HEK293 (cell line): Measurements from ENCODE around the gene TLE2.

ENCODE experiments used
- SALL2 ChIP-seq: fragments of 450-650 bp; formaldehyde crosslinking; IDR thresholded peaks from 2 replicates; pipeline ENCODE4 v1.5.0; 2017; ENCODE audit warnings: missing biosample characterization, mild to moderate bottlenecking, missing genetic modification characterization, borderline replicate concordance
- ZBTB8A ChIP-seq: fragments of 450-650 bp; formaldehyde crosslinking; IDR thresholded peaks from 2 replicates; pipeline ENCODE4 v1.5.1; 2016; ENCODE audit warnings: missing biosample characterization, missing genetic modification characterization
- ZFP3 ChIP-seq: fragments of 450-650 bp; formaldehyde crosslinking; IDR thresholded peaks from 2 replicates; pipeline ENCODE4 v1.5.1; 2016; ENCODE audit warnings: low read depth, missing biosample characterization, missing genetic modification characterization
- ZNF175 ChIP-seq: fragments of 450-650 bp; formaldehyde crosslinking; IDR thresholded peaks from 2 replicates; pipeline ENCODE4 v1.5.1; 2016; ENCODE audit warnings: missing biosample characterization, missing genetic modification characterization
- ZNF184 ChIP-seq: fragments of 450-650 bp; IDR thresholded peaks from 2 replicates; pipeline ENCODE4 v1.5.1; 2018; ENCODE audit warnings: missing biosample characterization, mild to moderate bottlenecking, missing genetic modification characterization
- ZNF792 ChIP-seq: fragments of 450-650 bp; formaldehyde crosslinking; IDR thresholded peaks from 2 replicates; pipeline ENCODE4 v1.5.1; 2016; ENCODE audit warnings: missing biosample characterization, missing genetic modification characterization
- ZSCAN16 ChIP-seq: fragments of 450-650 bp; formaldehyde crosslinking; IDR thresholded peaks from 2 replicates; pipeline ENCODE4 v1.5.1; 2016; ENCODE audit warnings: missing biosample characterization, missing genetic modification characterization
- TF ChIP-seq, protein P1 (sequence below): fragments of 450-650 bp; formaldehyde crosslinking; IDR thresholded peaks from 2 replicates; pipeline ENCODE4 v1.5.1; 2017; ENCODE audit warnings: missing biosample characterization, missing genetic modification characterization
- TF ChIP-seq, protein P2 (sequence below): fragments of 450-650 bp; formaldehyde crosslinking; IDR thresholded peaks from 2 replicates; pipeline ENCODE4 v1.5.1; 2016; ENCODE audit warnings: missing biosample characterization, missing genetic modification characterization
- TF ChIP-seq, protein P3 (sequence below): fragments of 450-650 bp; formaldehyde crosslinking; IDR thresholded peaks from 2 replicates; pipeline ENCODE4 v1.5.1; 2016; ENCODE audit warnings: missing biosample characterization, missing genetic modification characterization
- TF ChIP-seq, protein P4 (sequence below): fragments of 450-650 bp; formaldehyde crosslinking; IDR thresholded peaks from 2 replicates; pipeline ENCODE4 v1.5.1; 2016; ENCODE audit warnings: missing biosample characterization, missing genetic modification characterization
- TF ChIP-seq, protein P5 (sequence below): fragments of 450-650 bp; formaldehyde crosslinking; IDR thresholded peaks from 2 replicates; pipeline ENCODE4 v1.5.1; 2016; ENCODE audit warnings: missing biosample characterization, missing genetic modification characterization

DNA sequence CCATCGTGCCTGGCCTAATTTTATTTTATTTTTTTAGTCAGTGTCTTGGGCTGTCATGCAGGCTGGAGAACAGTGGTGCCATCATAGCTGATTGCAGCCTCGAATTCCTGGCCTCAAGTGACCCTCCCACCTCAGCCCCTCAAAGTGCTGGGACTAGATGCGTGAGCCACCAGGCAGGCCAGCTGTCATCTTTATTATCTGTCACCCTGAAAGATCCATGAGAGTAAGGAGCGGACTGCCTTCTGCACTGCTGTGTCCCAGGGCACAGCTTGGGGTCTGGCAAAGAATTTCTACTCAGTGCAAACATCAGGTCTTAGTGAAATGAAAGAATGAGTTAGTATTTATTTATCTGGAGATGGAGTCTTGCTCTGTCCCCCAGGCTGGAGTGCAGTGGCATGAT, 42.7 kb upstream of the TLE2 start:
- TF ChIP-seq, protein P1, sequence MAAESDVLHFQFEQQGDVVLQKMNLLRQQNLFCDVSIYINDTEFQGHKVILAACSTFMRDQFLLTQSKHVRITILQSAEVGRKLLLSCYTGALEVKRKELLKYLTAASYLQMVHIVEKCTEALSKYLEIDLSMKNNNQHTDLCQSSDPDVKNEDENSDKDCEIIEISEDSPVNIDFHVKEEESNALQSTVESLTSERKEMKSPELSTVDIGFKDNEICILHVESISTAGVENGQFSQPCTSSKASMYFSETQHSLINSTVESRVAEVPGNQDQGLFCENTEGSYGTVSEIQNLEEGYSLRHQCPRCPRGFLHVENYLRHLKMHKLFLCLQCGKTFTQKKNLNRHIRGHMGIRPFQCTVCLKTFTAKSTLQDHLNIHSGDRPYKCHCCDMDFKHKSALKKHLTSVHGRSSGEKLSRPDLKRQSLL (tag by site-specific recombination) = no peak
- TF ChIP-seq ZNF184 (no peak), ZBTB8A (tag by site-specific recombination) (no peak), ZSCAN16 (tag by site-specific recombination) (no peak), ZFP3 (tag by site-specific recombination) (no peak), ZNF175 (tag by site-specific recombination) (no peak), ZNF792 (tag by site-specific recombination) (no peak), SALL2 (tag by site-specific recombination) (no peak)
- TF ChIP-seq, protein P2, sequence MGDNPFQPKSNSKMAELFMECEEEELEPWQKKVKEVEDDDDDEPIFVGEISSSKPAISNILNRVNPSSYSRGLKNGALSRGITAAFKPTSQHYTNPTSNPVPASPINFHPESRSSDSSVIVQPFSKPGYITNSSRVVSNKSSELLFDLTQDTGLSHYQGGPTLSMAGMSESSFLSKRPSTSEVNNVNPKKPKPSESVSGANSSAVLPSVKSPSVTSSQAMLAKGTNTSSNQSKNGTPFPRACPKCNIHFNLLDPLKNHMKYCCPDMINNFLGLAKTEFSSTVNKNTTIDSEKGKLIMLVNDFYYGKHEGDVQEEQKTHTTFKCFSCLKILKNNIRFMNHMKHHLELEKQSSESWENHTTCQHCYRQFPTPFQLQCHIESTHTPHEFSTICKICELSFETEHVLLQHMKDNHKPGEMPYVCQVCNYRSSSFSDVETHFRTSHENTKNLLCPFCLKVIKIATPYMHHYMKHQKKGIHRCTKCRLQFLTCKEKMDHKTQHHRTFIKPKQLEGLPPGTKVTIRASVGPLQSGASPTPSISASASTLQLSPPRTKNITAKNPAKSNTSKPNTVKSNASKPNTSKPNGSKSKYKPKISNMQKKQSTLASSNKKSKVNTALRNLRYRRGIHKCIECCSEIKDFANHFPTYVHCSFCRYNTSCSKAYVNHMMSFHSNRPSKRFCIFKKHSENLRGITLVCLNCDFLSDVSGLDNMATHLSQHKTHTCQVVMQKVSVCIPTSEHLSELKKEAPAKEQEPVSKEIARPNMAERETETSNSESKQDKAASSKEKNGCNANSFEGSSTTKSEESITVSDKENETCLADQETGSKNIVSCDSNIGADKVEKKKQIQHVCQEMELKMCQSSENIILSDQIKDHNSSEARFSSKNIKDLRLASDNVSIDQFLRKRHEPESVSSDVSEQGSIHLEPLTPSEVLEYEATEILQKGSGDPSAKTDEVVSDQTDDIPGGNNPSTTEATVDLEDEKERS = no peak
- TF ChIP-seq, protein P3, sequence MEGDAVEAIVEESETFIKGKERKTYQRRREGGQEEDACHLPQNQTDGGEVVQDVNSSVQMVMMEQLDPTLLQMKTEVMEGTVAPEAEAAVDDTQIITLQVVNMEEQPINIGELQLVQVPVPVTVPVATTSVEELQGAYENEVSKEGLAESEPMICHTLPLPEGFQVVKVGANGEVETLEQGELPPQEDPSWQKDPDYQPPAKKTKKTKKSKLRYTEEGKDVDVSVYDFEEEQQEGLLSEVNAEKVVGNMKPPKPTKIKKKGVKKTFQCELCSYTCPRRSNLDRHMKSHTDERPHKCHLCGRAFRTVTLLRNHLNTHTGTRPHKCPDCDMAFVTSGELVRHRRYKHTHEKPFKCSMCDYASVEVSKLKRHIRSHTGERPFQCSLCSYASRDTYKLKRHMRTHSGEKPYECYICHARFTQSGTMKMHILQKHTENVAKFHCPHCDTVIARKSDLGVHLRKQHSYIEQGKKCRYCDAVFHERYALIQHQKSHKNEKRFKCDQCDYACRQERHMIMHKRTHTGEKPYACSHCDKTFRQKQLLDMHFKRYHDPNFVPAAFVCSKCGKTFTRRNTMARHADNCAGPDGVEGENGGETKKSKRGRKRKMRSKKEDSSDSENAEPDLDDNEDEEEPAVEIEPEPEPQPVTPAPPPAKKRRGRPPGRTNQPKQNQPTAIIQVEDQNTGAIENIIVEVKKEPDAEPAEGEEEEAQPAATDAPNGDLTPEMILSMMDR (tag by site-specific recombination) = no peak
- TF ChIP-seq, protein P4, sequence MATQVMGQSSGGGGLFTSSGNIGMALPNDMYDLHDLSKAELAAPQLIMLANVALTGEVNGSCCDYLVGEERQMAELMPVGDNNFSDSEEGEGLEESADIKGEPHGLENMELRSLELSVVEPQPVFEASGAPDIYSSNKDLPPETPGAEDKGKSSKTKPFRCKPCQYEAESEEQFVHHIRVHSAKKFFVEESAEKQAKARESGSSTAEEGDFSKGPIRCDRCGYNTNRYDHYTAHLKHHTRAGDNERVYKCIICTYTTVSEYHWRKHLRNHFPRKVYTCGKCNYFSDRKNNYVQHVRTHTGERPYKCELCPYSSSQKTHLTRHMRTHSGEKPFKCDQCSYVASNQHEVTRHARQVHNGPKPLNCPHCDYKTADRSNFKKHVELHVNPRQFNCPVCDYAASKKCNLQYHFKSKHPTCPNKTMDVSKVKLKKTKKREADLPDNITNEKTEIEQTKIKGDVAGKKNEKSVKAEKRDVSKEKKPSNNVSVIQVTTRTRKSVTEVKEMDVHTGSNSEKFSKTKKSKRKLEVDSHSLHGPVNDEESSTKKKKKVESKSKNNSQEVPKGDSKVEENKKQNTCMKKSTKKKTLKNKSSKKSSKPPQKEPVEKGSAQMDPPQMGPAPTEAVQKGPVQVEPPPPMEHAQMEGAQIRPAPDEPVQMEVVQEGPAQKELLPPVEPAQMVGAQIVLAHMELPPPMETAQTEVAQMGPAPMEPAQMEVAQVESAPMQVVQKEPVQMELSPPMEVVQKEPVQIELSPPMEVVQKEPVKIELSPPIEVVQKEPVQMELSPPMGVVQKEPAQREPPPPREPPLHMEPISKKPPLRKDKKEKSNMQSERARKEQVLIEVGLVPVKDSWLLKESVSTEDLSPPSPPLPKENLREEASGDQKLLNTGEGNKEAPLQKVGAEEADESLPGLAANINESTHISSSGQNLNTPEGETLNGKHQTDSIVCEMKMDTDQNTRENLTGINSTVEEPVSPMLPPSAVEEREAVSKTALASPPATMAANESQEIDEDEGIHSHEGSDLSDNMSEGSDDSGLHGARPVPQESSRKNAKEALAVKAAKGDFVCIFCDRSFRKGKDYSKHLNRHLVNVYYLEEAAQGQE (tag by site-specific recombination) = no peak
- TF ChIP-seq, protein P5, sequence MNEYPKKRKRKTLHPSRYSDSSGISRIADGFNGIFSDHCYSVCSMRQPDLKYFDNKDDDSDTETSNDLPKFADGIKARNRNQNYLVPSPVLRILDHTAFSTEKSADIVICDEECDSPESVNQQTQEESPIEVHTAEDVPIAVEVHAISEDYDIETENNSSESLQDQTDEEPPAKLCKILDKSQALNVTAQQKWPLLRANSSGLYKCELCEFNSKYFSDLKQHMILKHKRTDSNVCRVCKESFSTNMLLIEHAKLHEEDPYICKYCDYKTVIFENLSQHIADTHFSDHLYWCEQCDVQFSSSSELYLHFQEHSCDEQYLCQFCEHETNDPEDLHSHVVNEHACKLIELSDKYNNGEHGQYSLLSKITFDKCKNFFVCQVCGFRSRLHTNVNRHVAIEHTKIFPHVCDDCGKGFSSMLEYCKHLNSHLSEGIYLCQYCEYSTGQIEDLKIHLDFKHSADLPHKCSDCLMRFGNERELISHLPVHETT (tag by site-specific recombination) = no peak
